SK-N-SH (cell line): ENCODE measurements around the gene SMIM11. TPM values are rescaled to one million over a fixed set of nuclear protein-coding genes. Genes with fewer than 3 reads are reported as not detected.
A peak's percentile ranks its signal among the peaks of the same experiment; 100 is the strongest.

Source experiments
- CTCF ChIA-PET: fragments of 300-600, 350-600 bp; formaldehyde crosslinking; extraction: SDS; loops from one replicate; lab custom pipeline; 2021; lab: Yijun Ruan, JAX
- POLR2A ChIA-PET: fragments of 350-600 bp; sonication (Branson Sonifier 250); formaldehyde crosslinking; extraction: SDS; loops from one replicate; lab custom pipeline; 2020; ENCODE audit warnings: antibody characterized with exemption, inconsistent platforms; lab: Yijun Ruan, JAX
- DNase-seq: peaks from one replicate; pipeline ENCODE4 v3.0.0; 2012
- H2AFZ ChIP-seq: fragments of 200-600 bp; sonication (generic); 2 replicates; pipeline ENCODE4 v1.8.1; 2016; ENCODE audit warnings: antibody characterized with exemption, mild to moderate bottlenecking, low read depth
- H3F3A ChIP-seq: fragments of 200-600 bp; sonication (generic); replicated peaks from 2 replicates; pipeline ENCODE3; 2016; ENCODE audit warnings: antibody characterized with exemption, mild to moderate bottlenecking; ENCODE audit not compliant: insufficient read depth
- H3K27ac ChIP-seq, 2 experiments: fragments of 200-500 bp in 1 of 2; fragments of 200-600 bp in 1 of 2; sonication (Bioruptor generic) in 1 of 2; sonication (generic), shearing (Covaris generic) in 1 of 2; 2 replicates each; pipeline versions ENCODE4 v1.5.1 to v1.6.1; 2014 to 2016; ENCODE audit warnings: low read depth in 2 of 2, inconsistent platforms in 1 of 2, low read length in 1 of 2, mild to moderate bottlenecking in 1 of 2, mixed read lengths in 1 of 2
- H3K27me3 ChIP-seq: fragments of 200-600 bp; sonication (generic), shearing (Covaris generic); 2 replicates; pipeline ENCODE4 v1.6.1; 2016; ENCODE audit warnings: mixed run types; ENCODE audit not compliant: insufficient read depth
- H3K36me3 ChIP-seq, 2 experiments: fragments of 200-500 bp in 1 of 2; fragments of 200-600 bp in 1 of 2; sonication (Bioruptor generic) in 1 of 2; sonication (generic) in 1 of 2; replicated peaks in 1 of 2; 2 replicates each; pipeline versions ENCODE3 to v1.5.1; 2014 to 2016; ENCODE audit warnings: low read length in 1 of 2, mild to moderate bottlenecking in 1 of 2; ENCODE audit not compliant: insufficient read depth in 2 of 2, control insufficient read depth in 1 of 2
- H3K4me1 ChIP-seq, 2 experiments: fragments of 200-500 bp in 1 of 2; fragments of 200-600 bp in 1 of 2; sonication (Bioruptor generic) in 1 of 2; sonication (generic), shearing (Covaris generic) in 1 of 2; 2 replicates each; pipeline versions ENCODE4 v1.5.1 to v1.6.1; 2014 to 2016; ENCODE audit warnings: low read depth in 1 of 2, low read length in 1 of 2, mixed run types in 1 of 2; ENCODE audit not compliant: insufficient read depth in 2 of 2, control insufficient read depth in 1 of 2
- H3K4me2 ChIP-seq: fragments of 200-600 bp; sonication (generic), shearing (Covaris generic); 2 replicates; pipeline ENCODE4 v1.6.1; 2017; ENCODE audit warnings: mixed run types
- H3K4me3 ChIP-seq, 2 experiments: fragments of 200-500 bp in 1 of 2; fragments of 200-600 bp in 1 of 2; sonication (Bioruptor generic) in 1 of 2; sonication (generic), shearing (Covaris generic) in 1 of 2; 2 replicates each; pipeline versions ENCODE4 v1.5.1 to v1.8.1; 2014 to 2016; ENCODE audit warnings: low read depth in 2 of 2, inconsistent platforms in 1 of 2, low read length in 1 of 2, mild to moderate bottlenecking in 1 of 2, mixed read lengths in 1 of 2, moderate library complexity in 1 of 2
- H3K79me2 ChIP-seq: fragments of 200-600 bp; sonication (generic); 2 replicates; pipeline ENCODE4 v1.8.1; 2017; ENCODE audit warnings: mild to moderate bottlenecking; ENCODE audit not compliant: insufficient read depth
- H3K9ac ChIP-seq: fragments of 200-600 bp; sonication (generic); 2 replicates; pipeline ENCODE4 v1.6.1; 2017; ENCODE audit warnings: mixed run types
- H3K9me2 ChIP-seq: fragments of 200-600 bp; sonication (generic); 2 replicates; pipeline ENCODE4 v1.6.1; 2017; ENCODE audit warnings: mixed run types
- H3K9me3 ChIP-seq: fragments of 200-600 bp; sonication (generic); 2 replicates; pipeline ENCODE4 v1.6.1; 2017; ENCODE audit warnings: mixed run types, mild to moderate bottlenecking, moderate library complexity
- H4K20me1 ChIP-seq: fragments of 200-600 bp; sonication (generic); 2 replicates; pipeline ENCODE4 v1.6.1; 2017; ENCODE audit warnings: mild to moderate bottlenecking, mixed run types; ENCODE audit not compliant: insufficient read depth
- EP300 ChIP-seq, 2 experiments: IDR thresholded peaks; 2 replicates each; pipeline versions ENCODE4 v1.4.0 to v1.6.1; 2012; ENCODE audit warnings: borderline replicate concordance in 1 of 2, low read depth in 1 of 2, low read length in 1 of 2
- EZH2phosphoT487 ChIP-seq: fragments of 200-600 bp; sonication (generic); IDR thresholded peaks from 2 replicates; pipeline ENCODE4 v1.6.1; 2017; ENCODE audit warnings: low read depth, mixed run types, mild to moderate bottlenecking, antibody characterized with exemption, moderate library complexity, borderline replicate concordance
- FOSL2 ChIP-seq: IDR thresholded peaks from 2 replicates; pipeline ENCODE4 v1.4.0; 2012; ENCODE audit warnings: low read depth, mild to moderate bottlenecking, moderate library complexity, borderline replicate concordance
- FOXJ3 ChIP-seq: sonication (generic); formaldehyde crosslinking; IDR thresholded peaks from 2 replicates; pipeline ENCODE4 v1.5.1; 2020; ENCODE audit warnings: mild to moderate bottlenecking, missing genetic modification reagents
- GABPA ChIP-seq: IDR thresholded peaks from 2 replicates; pipeline ENCODE4 v1.4.0; 2012; ENCODE audit warnings: low read depth, mild to moderate bottlenecking
- GATA2 ChIP-seq: sonication (generic); formaldehyde crosslinking; IDR thresholded peaks from 2 replicates; pipeline ENCODE4 v1.5.0; 2020; ENCODE audit warnings: mild to moderate bottlenecking, missing genetic modification reagents
- JUND ChIP-seq: IDR thresholded peaks from 2 replicates; pipeline ENCODE4 v1.4.0; 2012
- MEF2A ChIP-seq: IDR thresholded peaks from 2 replicates; pipeline ENCODE4 v1.4.0; 2012; ENCODE audit warnings: low read depth, borderline replicate concordance
- NFIC ChIP-seq: IDR thresholded peaks from 2 replicates; pipeline ENCODE4 v1.4.0; 2012; ENCODE audit warnings: borderline replicate concordance
- POLR2AphosphoS5 ChIP-seq: IDR thresholded peaks from 2 replicates; pipeline ENCODE4 v1.6.1; 2012; ENCODE audit warnings: low read depth, low read length
- RCOR1 ChIP-seq: fragments of 150-350 bp; IDR thresholded peaks from 2 replicates; pipeline ENCODE4 v1.6.1; 2017; ENCODE audit warnings: antibody characterized with exemption, low read length
- RXRA ChIP-seq: IDR thresholded peaks from 2 replicates; pipeline ENCODE4 v1.4.0; 2012; ENCODE audit warnings: low read depth, mild to moderate bottlenecking, borderline replicate concordance
- SMC3 ChIP-seq: IDR thresholded peaks from 2 replicates; pipeline ENCODE4 v1.6.1; 2012; ENCODE audit warnings: low read depth, low read length, improper control_type of control experiment
- TAF1 ChIP-seq: IDR thresholded peaks from 2 replicates; pipeline ENCODE4 v1.6.1; 2012; ENCODE audit warnings: low read depth, mild to moderate bottlenecking, low read length, moderate library complexity, borderline replicate concordance
- TCF12 ChIP-seq: IDR thresholded peaks from 2 replicates; pipeline ENCODE4 v1.4.0; 2012
- TEAD4 ChIP-seq: IDR thresholded peaks from 2 replicates; pipeline ENCODE4 v1.4.0; 2012; ENCODE audit warnings: mild to moderate bottlenecking, borderline replicate concordance; ENCODE audit not compliant: insufficient read depth
- WGBS: methylation state at CpG from one replicate; pipeline ENCODE4 v1.1.6; 2017; ENCODE audit warnings: low lambda C conversion rate; 5-methylcytosine and 5-hydroxymethylcytosine counted together
- polyA plus RNA-seq, 3 experiments: library from polyadenylated mRNA; depleted of rRNA; stranded (reverse); fragments of >200 nt; gene quantifications; 2 replicates each; pipeline ENCODE4 v1.2.3, GENCODE V29; 2012
- TF ChIP-seq, protein P1 (sequence below): fragments of 150-350 bp; IDR thresholded peaks from 2 replicates; pipeline ENCODE4 v1.6.1; 2016; ENCODE audit warnings: mild to moderate bottlenecking, low read depth, low read length
- TF ChIP-seq, protein P2 (sequence below): IDR thresholded peaks from 2 replicates; pipeline ENCODE4 v1.4.0; 2012; ENCODE audit warnings: low read depth, borderline replicate concordance
- TF ChIP-seq, protein P3 (sequence below): fragments of 200-600 bp; sonication (generic); IDR thresholded peaks from 2 replicates; pipeline ENCODE4 v1.6.1; 2017; ENCODE audit warnings: antibody characterized with exemption, mild to moderate bottlenecking, moderate library complexity
- TF ChIP-seq, protein P4 (sequence below): fragments of 150-350 bp; IDR thresholded peaks from 2 replicates; pipeline ENCODE4 v1.6.1; 2017; ENCODE audit warnings: antibody characterized with exemption, low read length, low read depth, borderline replicate concordance
- TF ChIP-seq, protein P5 (sequence below): IDR thresholded peaks from 2 replicates; pipeline ENCODE4 v1.4.0; 2012; ENCODE audit warnings: low read depth

SMIM11 gene
- polyA plus RNA-seq, 1 of the 3 experiments (the other 2 are of a cell fraction) = 15.0 TPM

DNA sequence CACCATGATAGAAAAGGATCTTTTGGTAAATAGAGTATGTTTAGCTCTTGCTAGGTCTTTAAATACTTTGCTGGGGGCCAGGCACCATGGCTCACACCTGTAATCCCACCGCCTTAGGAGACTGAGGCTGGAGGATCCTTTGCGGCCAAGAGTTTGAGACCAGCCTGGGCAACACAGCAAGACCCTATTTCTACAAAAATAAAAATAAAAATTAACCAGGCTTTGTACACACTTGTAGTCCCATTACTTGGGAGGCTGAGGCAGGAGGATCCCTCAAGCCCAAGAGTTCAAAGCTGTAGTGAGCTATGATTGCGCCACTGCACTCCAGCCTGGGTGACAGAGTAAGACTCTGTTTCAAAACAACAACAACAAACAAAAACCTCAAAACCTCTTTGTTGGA is 12.6 kb upstream of the SMIM11 start:
- Histone ChIP-seq H3K27ac (no peak overlapping the region), H3K9me2 (no peaks in the 10 kb centered on the region), H2AFZ (peak overlapping the region; percentile 78; the same call in 1 of the 2 replicates), H3K79me2 (no peaks in the 10 kb centered on the region), H3K36me3 (no peaks in the 10 kb centered on the region), H3K27me3 (peaks cover 5% of the 10 kb centered on the region; the same call in 1 of the 2 replicates), H3K4me1 (no peaks in the 10 kb centered on the region; a peak in 1 of 4 replicates), H3F3A (no peaks in the 10 kb centered on the region), H3K4me2 (no peak overlapping the region), H3K4me3 (no peak overlapping the region), H4K20me1 (no peaks in the 10 kb centered on the region), H3K9me3 (peaks cover 3% of the 10 kb centered on the region; the same call in 1 of the 2 replicates), H3K9ac (no peak overlapping the region)
- TF ChIP-seq FOSL2 (no peak), JUND (no peak), RXRA (no peak), FOXJ3 (CRISPR knock-in tag) (no peak), RCOR1 (no peak), POLR2AphosphoS5 (no peak), GABPA (no peak), SMC3 (no peak), NFIC (no peak)
- TF ChIP-seq, protein P1, sequence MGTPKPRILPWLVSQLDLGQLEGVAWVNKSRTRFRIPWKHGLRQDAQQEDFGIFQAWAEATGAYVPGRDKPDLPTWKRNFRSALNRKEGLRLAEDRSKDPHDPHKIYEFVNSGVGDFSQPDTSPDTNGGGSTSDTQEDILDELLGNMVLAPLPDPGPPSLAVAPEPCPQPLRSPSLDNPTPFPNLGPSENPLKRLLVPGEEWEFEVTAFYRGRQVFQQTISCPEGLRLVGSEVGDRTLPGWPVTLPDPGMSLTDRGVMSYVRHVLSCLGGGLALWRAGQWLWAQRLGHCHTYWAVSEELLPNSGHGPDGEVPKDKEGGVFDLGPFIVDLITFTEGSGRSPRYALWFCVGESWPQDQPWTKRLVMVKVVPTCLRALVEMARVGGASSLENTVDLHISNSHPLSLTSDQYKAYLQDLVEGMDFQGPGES = no peak
- TF ChIP-seq, protein P2, sequence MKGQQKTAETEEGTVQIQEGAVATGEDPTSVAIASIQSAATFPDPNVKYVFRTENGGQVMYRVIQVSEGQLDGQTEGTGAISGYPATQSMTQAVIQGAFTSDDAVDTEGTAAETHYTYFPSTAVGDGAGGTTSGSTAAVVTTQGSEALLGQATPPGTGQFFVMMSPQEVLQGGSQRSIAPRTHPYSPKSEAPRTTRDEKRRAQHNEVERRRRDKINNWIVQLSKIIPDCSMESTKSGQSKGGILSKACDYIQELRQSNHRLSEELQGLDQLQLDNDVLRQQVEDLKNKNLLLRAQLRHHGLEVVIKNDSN = no peak
- CTCF ChIA-PET = interaction anchor here (0.6 to 22.3 kb wide), 30 partner anchors 8 to 450 kb away, joined by 3 to 407 read pairs (median 4); no protein-coding TSS in a partner anchor
- POLR2A ChIA-PET = no interaction called here
- WGBS = 87% methylated on average over 3 of the region's 3 CpGs
- no peak for DNase-seq

DNA sequence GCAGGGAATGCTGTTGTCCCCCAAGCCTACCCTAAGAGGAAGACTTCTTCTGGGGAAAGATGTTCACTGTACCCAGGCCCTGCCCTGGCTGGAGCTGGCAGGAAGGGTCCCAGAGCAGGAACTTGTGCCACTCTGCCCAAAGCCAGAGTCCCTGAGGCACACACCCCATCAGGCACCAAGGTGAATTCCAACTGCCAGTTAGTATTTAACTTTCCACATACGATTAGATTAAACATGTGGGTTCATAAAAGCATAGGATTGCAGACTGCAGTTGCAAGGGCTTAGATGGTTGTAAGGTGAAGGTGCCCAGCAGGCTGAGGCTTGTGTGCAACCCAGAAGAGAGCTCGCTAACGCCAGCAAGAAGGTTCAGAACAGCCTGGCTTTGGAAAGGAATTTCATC is 11.6 kb upstream of the SMIM11 start, which contains the start of gene KCNE2:
TSS of gene KCNE2 (plus strand) at position 274 of the 400 bp plus-strand sequence. CDS start 6,473 bp downstream, outside the sequence.
- no peaks in the 10 kb centered on the region for H4K20me1 ChIP-seq
- POLR2A ChIA-PET = no interaction called here
- no peaks in the 10 kb centered on the region for H3K9me3 ChIP-seq
- 70% methylated on average over 3 of the region's 3 CpGs for WGBS
- CTCF ChIA-PET = interaction anchor here (0.8 to 3.3 kb wide), 2 partner anchors 239 to 267 kb away, joined by 3 to 31 read pairs; no protein-coding TSS in a partner anchor
- H3K79me2 ChIP-seq = no peaks in the 10 kb centered on the region
- H3K9ac ChIP-seq = no peak within 1 kb of the TSS
- no peak within 1 kb of the TSS for H3K4me2 ChIP-seq
- no peaks in the 10 kb centered on the region; a peak in 1 of 4 replicates for H3K4me1 ChIP-seq
- H3K4me3 ChIP-seq = no peak within 1 kb of the TSS
- no peak within 1 kb of the TSS for H3K27ac ChIP-seq
- no peaks in the 10 kb centered on the region for H3K36me3 ChIP-seq
- H3F3A ChIP-seq = no peaks in the 10 kb centered on the region
- no peak for DNase-seq
- no peak within 1 kb of the TSS for H2AFZ ChIP-seq
- H3K27me3 ChIP-seq = peaks cover 5% of the 10 kb centered on the region; the same call in 1 of the 2 replicates
- no peaks in the 10 kb centered on the region for H3K9me2 ChIP-seq
- TF ChIP-seq, protein P2 = no peak
- TF ChIP-seq MEF2A (no peak), TCF12 (no peak), TEAD4 (no peak), SMC3 (no peak), EP300 (IDR thresholded peaks at IDR 0.05; ENCODE audit: borderline replicate concordance in 1 of 2, low read depth in 1 of 2, low read length in 1 of 2) (no peak), GABPA (no peak), GATA2 (CRISPR knock-in tag) (no peak), FOXJ3 (CRISPR knock-in tag) (no peak), TAF1 (no peak), RCOR1 (no peak), EZH2phosphoT487 (no peak)
- TF ChIP-seq, protein P3, sequence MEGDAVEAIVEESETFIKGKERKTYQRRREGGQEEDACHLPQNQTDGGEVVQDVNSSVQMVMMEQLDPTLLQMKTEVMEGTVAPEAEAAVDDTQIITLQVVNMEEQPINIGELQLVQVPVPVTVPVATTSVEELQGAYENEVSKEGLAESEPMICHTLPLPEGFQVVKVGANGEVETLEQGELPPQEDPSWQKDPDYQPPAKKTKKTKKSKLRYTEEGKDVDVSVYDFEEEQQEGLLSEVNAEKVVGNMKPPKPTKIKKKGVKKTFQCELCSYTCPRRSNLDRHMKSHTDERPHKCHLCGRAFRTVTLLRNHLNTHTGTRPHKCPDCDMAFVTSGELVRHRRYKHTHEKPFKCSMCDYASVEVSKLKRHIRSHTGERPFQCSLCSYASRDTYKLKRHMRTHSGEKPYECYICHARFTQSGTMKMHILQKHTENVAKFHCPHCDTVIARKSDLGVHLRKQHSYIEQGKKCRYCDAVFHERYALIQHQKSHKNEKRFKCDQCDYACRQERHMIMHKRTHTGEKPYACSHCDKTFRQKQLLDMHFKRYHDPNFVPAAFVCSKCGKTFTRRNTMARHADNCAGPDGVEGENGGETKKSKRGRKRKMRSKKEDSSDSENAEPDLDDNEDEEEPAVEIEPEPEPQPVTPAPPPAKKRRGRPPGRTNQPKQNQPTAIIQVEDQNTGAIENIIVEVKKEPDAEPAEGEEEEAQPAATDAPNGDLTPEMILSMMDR = no peak
- TF ChIP-seq, protein P4, sequence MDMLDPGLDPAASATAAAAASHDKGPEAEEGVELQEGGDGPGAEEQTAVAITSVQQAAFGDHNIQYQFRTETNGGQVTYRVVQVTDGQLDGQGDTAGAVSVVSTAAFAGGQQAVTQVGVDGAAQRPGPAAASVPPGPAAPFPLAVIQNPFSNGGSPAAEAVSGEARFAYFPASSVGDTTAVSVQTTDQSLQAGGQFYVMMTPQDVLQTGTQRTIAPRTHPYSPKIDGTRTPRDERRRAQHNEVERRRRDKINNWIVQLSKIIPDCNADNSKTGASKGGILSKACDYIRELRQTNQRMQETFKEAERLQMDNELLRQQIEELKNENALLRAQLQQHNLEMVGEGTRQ = no peak
- TF ChIP-seq, protein P5, sequence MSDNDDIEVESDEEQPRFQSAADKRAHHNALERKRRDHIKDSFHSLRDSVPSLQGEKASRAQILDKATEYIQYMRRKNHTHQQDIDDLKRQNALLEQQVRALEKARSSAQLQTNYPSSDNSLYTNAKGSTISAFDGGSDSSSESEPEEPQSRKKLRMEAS = no peak
